Ovary (tissue), 9 donors: ENCODE results near the gene ZNF236. TPM values are rescaled to one million over a fixed set of nuclear protein-coding genes. Genes with fewer than 3 reads are reported as not detected.

Experiments
- DNase-seq, 5 donors: peaks; one replicate each; pipeline ENCODE4 v3.0.0-alpha.2; 2019 to 2020
- H3K27ac ChIP-seq, 2 donors: fragments of 200-600 bp; one replicate each; pipeline versions ENCODE4 v1.5.1 to v1.8.0; 2019 to 2022
- H3K27me3 ChIP-seq: fragments of 200-600 bp; one replicate; pipeline ENCODE4 v1.8.0; 2022
- H3K36me3 ChIP-seq: fragments of 200-600 bp; sonication (generic); one replicate; pipeline ENCODE4 v1.5.1; 2019
- H3K4me1 ChIP-seq: one replicate; pipeline ENCODE4 v1.8.1; 2013; ENCODE audit warnings: mild to moderate bottlenecking, moderate library complexity; ENCODE audit not compliant: insufficient read depth
- H3K4me3 ChIP-seq: fragments of 200-600 bp; sonication (generic); one replicate; pipeline ENCODE4 v1.5.1; 2017
- H3K9me3 ChIP-seq, 2 donors: fragments of 200-600 bp in 1 of 2; sonication (generic) in 1 of 2; one replicate each; pipeline versions ENCODE4 v1.5.1 to v1.8.1; 2013 to 2019; ENCODE audit warnings: mild to moderate bottlenecking in 1 of 2, moderate library complexity in 1 of 2
- CTCF ChIP-seq, 3 donors: fragments of 450-650 bp in 2 of 3; fragments of 200-600 bp in 1 of 3; IDR thresholded peaks; one replicate each; pipeline versions ENCODE4 v1.5.1 to v1.8.0; 2016 to 2022; ENCODE audit warnings: antibody characterized with exemption in 3 of 3, mild to moderate bottlenecking in 1 of 3
- EP300 ChIP-seq: sonication (generic); formaldehyde crosslinking; IDR thresholded peaks from one replicate; pipeline ENCODE4 v1.6.1; 2017; ENCODE audit warnings: antibody characterized with exemption
- POLR2A ChIP-seq: fragments of 450-650 bp; IDR thresholded peaks from one replicate; pipeline ENCODE4 v1.6.1; 2017; ENCODE audit warnings: antibody characterized with exemption, mild to moderate bottlenecking, moderate library complexity
- WGBS, 3 donors: extraction: QIAGEN DNeasy Blood & Tissue Kit in 1 of 3; methylation state at CpG; one replicate each; pipeline versions ENCODE4 v1.1.5 to v1.1.7; 2013 to 2017; 5-methylcytosine and 5-hydroxymethylcytosine counted together
- intact Hi-C, 4 donors: fragments of 100-400 bp; cut with DNase I; formaldehyde crosslinking; loops; one replicate each; pipeline versions ENCODE4 v1.11.0 to v1.15.1; 2022 to 2023
- polyA plus RNA-seq, 2 donors: library from polyadenylated mRNA; stranded (reverse); fragments of 200-250 nt in 1 of 2; fragments of 350-450 nt in 1 of 2; fragmentation: Illumina TruSeq in 1 of 2; extraction: RNeasy Lipid Tissue Mini Kit (QIAGEN cat#74804) in 1 of 2; gene quantifications; one replicate each; pipeline ENCODE4 v1.2.3, GENCODE V29; 2013 to 2014
- total RNA-seq, 7 donors: library from RNA; depleted of rRNA in 2 of 7; stranded (reverse); fragments of >200 nt in 2 of 7; fragmentation: NEBNext Ultra II Directional in 3 of 7; extraction: Animal tissue kit (Norgen Biotek cat#: 25700) in 3 of 7; gene quantifications; one replicate each; pipeline versions ENCODE4 v1.1.0 to v1.2.4, GENCODE V29; 2016 to 2023
- donor health status: DM: no; HTN: no; CAD: no; lungs with moderate emphysema.
- donor health status: DM: no; HTN: no; CAD: no.
- donor health status: Bipolar disorder and iron deficiency.
- donor health status: DM: yes; HTN: yes; CAD: no.
- donor health status: DM: no; HTN: no; CAD: no.
- donor health status: DM: yes; HTN: yes; CAD: no.

The ZNF236 gene
- total and polyA plus RNA-seq, 9 donors, result 3.9 to 30.3 (median 24.1) TPM

- H3K9me3 ChIP-seq, result no peaks in the 10 kb centered on the region
- H3K4me3 ChIP-seq, result no peak overlapping the region
- no peak overlapping the region for H3K27ac ChIP-seq
- H3K4me1 ChIP-seq, result no peaks in the 10 kb centered on the region
- WGBS, 3 donors, result 91 to 94% (median 92%) methylated on average over 18 of the region's 18 CpGs
- no peak for DNase-seq
- H3K27me3 ChIP-seq, result no peaks in the 10 kb centered on the region
- no peaks in the 10 kb centered on the region for H3K36me3 ChIP-seq
- no peak for TF ChIP-seq CTCF (IDR thresholded peaks at IDR 0.05)
- intact Hi-C loops, result no loop called here
These were observed 113.5 kb downstream of the ZNF236 start for GRCh38 chr18:76935722-76936337.

- intact Hi-C loops, result no loop called here
- 93 to 95% (median 94%) methylated on average over 11 of the region's 11 CpGs for WGBS, 3 donors
- H3K36me3 ChIP-seq, result no peaks in the 10 kb centered on the region
These were observed 114.5 kb downstream of the ZNF236 start for GRCh38 chr18:76936877-76937276.

GRCh38 chr18:76937597-76937996 lies 115.2 kb downstream of the ZNF236 start:
- H3K9me3 ChIP-seq, result no peaks in the 10 kb centered on the region
- no peak overlapping the region for H3K27ac ChIP-seq
- intact Hi-C loops, result no loop called here
- no peak for DNase-seq
- H3K36me3 ChIP-seq, result no peaks in the 10 kb centered on the region
- H3K4me3 ChIP-seq, result no peak overlapping the region
- no peaks in the 10 kb centered on the region for H3K27me3 ChIP-seq
- no peak for TF ChIP-seq POLR2A
- TF ChIP-seq EP300, result no peak
- no peak for TF ChIP-seq CTCF (IDR thresholded peaks at IDR 0.05)
- H3K4me1 ChIP-seq, result no peaks in the 10 kb centered on the region
- WGBS, 3 donors, result 70 to 79% (median 72%) methylated on average over 1 of the region's 1 CpG

More at GRCh38 chr18:76936877-76937276, 114.5 kb downstream of the ZNF236 start:
- Histone ChIP-seq H3K27ac (no peak overlapping the region), H3K4me3 (no peak overlapping the region), H3K4me1 (no peaks in the 10 kb centered on the region), H3K27me3 (no peaks in the 10 kb centered on the region), H3K9me3 (no peaks in the 10 kb centered on the region)
- TF ChIP-seq CTCF (IDR thresholded peaks at IDR 0.05) (no peak), EP300 (no peak), POLR2A (no peak)
- DNase-seq, result no peak

- no peaks in the 10 kb centered on the region for H3K4me1 ChIP-seq
- no peak overlapping the region for H3K27ac ChIP-seq
- H3K27me3 ChIP-seq, result no peaks in the 10 kb centered on the region
- H3K4me3 ChIP-seq, result no peak overlapping the region
- no peak for DNase-seq
- H3K36me3 ChIP-seq, result no peaks in the 10 kb centered on the region
- no peaks in the 10 kb centered on the region for H3K9me3 ChIP-seq
- TF ChIP-seq POLR2A, result no peak
- no peak for TF ChIP-seq EP300
- no peak for TF ChIP-seq CTCF (IDR thresholded peaks at IDR 0.05)
- intact Hi-C loops, result no loop called here
- 94 to 98% (median 95%) methylated on average over 12 of the region's 12 CpGs for WGBS, 3 donors
These were observed 116.3 kb downstream of the ZNF236 start for GRCh38 chr18:76938619-76939018.
